Right atrium auricular region (tissue), 2 donors: ENCODE results near the gene MBD4. TPM values are rescaled to one million over a fixed set of nuclear protein-coding genes. Genes with fewer than 3 reads are reported as not detected.

Experiments used
- DNase-seq: peaks from one replicate; pipeline ENCODE4 v3.0.0-alpha.2; 2019; ENCODE audit warnings: low spot score
- H3K27ac ChIP-seq, 2 donors: fragments of 200-600 bp; sonication (generic); 1 replicate in 1 of 2; 2 replicates in 1 of 2; pipeline ENCODE4 v1.5.1; 2016 to 2019
- H3K27me3 ChIP-seq, 2 donors: fragments of 200-600 bp; sonication (generic); one replicate each; pipeline versions ENCODE4 v1.5.1 to v1.6.0; 2017 to 2019
- H3K36me3 ChIP-seq: fragments of 200-600 bp; sonication (generic); one replicate; pipeline ENCODE4 v1.5.1; 2016
- H3K4me1 ChIP-seq, 2 donors: fragments of 200-600 bp; sonication (generic); one replicate each; pipeline versions ENCODE4 v1.5.1 to v1.6.0; 2017 to 2019
- H3K4me3 ChIP-seq, 2 donors: fragments of 200-600 bp; sonication (generic); 1 replicate in 1 of 2; 2 replicates in 1 of 2; pipeline ENCODE4 v1.5.1; 2017 to 2019; ENCODE audit warnings: mild to moderate bottlenecking in 1 of 2, moderate library complexity in 1 of 2
- H3K9me3 ChIP-seq, 2 donors: fragments of 200-600 bp; sonication (generic); one replicate each; pipeline ENCODE4 v1.5.1; 2019
- total RNA-seq, 2 donors: library from RNA; depleted of rRNA; stranded (reverse); fragments of >200 nt; gene quantifications; one replicate each; pipeline ENCODE4 v1.1.0, GENCODE V29; 2016
- TF ChIP-seq, protein P1 (sequence below), 2 donors: fragments of 200-600 bp; sonication (generic); IDR thresholded peaks; one replicate each; pipeline ENCODE4 v1.5.1; 2019; ENCODE audit warnings: antibody characterized with exemption in 2 of 2

MBD4 gene
- total RNA-seq, 2 donors from 2014 or later = 17.8 to 26.4 TPM

DNA sequence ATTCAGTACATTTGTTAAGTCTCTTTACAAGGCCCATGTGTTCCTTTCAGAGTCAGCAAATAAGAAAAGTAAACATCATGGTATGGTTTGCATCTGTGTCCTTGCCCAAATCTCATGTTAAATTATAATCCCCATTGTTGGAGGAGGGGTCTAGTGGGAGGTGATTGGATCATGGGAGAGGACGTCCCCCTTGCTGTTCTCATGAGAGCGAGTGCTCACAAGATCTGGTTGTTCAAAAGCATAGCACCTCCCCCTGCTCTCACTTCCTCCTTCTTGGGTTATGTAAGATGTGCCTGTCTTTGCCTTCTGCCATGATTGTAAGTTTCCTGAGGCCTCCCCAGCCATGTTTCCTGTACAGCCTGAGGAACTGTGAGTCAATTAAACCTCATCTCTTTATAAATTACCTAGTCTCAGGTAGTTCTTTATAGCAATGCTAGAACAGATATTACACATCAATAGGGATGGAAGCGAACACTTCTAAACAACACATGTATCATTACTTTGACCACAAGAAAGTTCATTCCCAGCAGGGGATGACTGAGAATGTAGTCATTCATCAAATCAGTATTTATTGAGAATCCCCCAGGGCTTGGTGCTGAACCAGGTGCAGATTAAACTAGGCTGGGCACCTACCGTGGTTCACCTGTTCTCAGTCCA, 15.4 kb downstream of the MBD4 start:
- no peaks in the 10 kb centered on the region for H3K9me3 ChIP-seq
- no peak for DNase-seq
- H3K27ac ChIP-seq = no peak overlapping the region
- H3K27me3 ChIP-seq = no peaks in the 10 kb centered on the region
- no peaks in the 10 kb centered on the region for H3K36me3 ChIP-seq
- TF ChIP-seq, protein P1, sequence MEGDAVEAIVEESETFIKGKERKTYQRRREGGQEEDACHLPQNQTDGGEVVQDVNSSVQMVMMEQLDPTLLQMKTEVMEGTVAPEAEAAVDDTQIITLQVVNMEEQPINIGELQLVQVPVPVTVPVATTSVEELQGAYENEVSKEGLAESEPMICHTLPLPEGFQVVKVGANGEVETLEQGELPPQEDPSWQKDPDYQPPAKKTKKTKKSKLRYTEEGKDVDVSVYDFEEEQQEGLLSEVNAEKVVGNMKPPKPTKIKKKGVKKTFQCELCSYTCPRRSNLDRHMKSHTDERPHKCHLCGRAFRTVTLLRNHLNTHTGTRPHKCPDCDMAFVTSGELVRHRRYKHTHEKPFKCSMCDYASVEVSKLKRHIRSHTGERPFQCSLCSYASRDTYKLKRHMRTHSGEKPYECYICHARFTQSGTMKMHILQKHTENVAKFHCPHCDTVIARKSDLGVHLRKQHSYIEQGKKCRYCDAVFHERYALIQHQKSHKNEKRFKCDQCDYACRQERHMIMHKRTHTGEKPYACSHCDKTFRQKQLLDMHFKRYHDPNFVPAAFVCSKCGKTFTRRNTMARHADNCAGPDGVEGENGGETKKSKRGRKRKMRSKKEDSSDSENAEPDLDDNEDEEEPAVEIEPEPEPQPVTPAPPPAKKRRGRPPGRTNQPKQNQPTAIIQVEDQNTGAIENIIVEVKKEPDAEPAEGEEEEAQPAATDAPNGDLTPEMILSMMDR (IDR thresholded peaks at IDR 0.05) = no peak
- H3K4me3 ChIP-seq = no peak overlapping the region
- peaks cover 0 to 14% of the 10 kb centered on the region in 2 donors for H3K4me1 ChIP-seq

DNA sequence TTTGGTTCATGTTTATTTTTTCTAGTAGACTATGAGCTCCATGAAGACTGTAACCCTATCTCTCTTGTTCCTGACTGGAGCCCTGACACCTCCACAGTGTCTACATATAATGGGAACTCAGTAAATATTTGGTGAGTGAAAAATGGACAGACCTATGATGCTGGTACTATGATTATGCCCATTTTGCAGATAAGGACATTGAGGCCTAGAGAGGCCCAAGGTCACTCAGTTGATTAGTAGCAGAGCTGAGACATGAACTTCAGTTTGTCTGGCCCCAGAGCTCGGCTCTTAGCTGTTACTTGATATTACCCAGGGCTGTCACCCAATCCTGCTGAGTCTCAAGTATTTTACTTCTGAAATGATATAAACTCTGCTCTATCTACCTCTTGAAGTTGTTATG, 16.9 kb downstream of the MBD4 start:
- no peaks in the 10 kb centered on the region for H3K9me3 ChIP-seq
- H3K27me3 ChIP-seq = no peaks in the 10 kb centered on the region
- TF ChIP-seq, protein P1 (IDR thresholded peaks at IDR 0.05) = no peak
- H3K4me3 ChIP-seq = no peak overlapping the region
- H3K36me3 ChIP-seq = no peaks in the 10 kb centered on the region
- H3K27ac ChIP-seq = no peak overlapping the region
- H3K4me1 ChIP-seq = peaks cover 0 to 6% of the 10 kb centered on the region in 2 donors
- DNase-seq = no peak

DNA sequence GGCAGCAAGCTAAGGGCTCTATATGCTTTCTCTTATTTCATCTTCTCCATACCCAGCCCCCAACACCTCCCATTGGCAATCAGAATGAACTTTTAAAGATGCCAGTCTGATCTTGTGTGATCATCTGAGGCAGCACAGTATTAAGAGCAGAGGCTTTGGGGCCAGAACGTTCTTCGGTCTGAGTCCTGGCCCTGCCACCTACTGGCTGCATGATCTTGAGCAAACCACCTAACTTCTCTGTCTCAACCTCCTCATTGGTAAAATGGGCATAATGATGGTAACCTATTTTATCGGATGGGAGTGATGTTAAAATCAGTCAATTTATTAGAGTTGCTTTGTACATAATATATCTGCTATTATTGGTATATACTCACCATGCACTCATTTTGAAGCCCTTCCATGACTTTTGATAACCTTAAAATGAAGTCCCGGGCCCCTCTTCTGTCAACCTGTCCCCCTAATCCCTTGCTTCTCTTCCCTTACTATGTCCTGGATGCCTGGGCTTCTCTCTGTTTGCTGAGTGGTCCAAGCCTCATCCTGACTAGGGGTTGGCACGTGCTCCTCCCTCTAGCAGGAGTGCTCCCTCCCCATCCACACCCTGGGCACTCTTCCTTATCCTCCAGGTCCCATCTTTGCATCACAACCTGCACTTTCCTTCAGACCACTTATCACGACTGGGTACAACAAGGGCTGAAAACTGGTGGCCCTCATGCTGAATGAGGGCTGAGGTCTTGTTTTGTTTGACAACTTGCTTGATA, 17.6 kb downstream of the MBD4 start:
- no peaks in the 10 kb centered on the region for H3K27me3 ChIP-seq
- H3K27ac ChIP-seq = no peak overlapping the region
- peaks cover 0 to 10% of the 10 kb centered on the region in 2 donors for H3K4me1 ChIP-seq
- H3K9me3 ChIP-seq = no peaks in the 10 kb centered on the region
- TF ChIP-seq, protein P1 (IDR thresholded peaks at IDR 0.05) = peak in 1 of 2 donors; percentile 28
- no peak for DNase-seq
- H3K36me3 ChIP-seq = no peaks in the 10 kb centered on the region
- no peak overlapping the region for H3K4me3 ChIP-seq

DNA sequence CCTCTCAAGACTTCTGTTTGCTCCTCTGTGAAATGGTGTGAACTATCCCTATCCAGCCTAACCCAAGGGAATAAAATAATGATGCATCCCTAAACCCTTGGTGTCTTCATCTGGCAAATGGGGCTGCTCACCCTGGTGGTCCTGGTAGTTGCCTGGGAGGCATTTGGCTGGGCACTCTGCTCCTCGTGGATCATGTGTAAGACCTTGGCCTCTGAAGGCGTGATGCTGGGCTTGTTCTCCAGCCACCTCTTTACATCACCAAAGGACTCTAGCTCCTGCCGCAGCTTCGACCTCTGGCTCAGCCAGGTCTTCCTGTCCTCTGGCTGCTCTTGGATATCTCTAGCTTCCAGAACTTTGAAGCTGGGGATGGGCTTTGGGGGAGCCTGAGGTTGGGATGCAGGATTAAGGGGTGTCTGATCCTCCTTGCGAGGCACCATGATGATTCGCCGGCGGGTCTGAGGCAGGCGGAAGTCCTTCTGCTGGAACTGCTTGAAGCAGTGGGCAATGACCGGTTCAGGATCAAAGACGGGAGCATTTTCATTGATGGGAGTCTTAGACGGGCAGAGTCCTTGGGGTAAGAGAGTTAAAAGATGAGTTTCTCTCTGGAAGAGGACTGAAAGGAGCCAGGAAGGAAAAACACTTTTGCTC, 18.4 kb downstream of the MBD4 start:
- DNase-seq = no peak
- TF ChIP-seq, protein P1 (IDR thresholded peaks at IDR 0.05) = no peak
- Histone ChIP-seq H3K27ac (no peak overlapping the region), H3K36me3 (no peaks in the 10 kb centered on the region), H3K4me3 (no peak overlapping the region), H3K27me3 (no peaks in the 10 kb centered on the region), H3K9me3 (no peaks in the 10 kb centered on the region), H3K4me1 (peaks cover 0 to 10% of the 10 kb centered on the region in 2 donors)

DNA sequence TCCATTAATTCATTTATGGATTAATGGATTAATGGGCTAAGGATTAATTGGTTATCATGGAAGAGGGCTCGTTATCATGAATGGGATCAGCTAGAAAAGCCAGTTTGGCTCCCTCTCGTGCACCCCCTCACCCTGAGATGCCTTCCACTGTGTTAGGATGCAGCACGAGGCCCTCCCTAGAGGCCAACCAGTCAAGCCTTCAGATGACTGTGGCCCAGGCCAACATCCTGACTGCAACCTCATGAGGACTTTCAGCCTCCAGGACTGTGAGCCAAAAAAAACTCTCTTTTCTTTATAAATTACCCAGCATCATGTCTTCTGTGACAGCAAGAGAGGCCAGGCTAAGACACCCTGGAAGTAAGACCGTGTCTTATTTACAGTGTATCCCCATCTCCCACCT, 20.3 kb downstream of the MBD4 start:
- TF ChIP-seq, protein P1 (IDR thresholded peaks at IDR 0.05) = no peak
- Histone ChIP-seq H3K4me3 (no peak overlapping the region), H3K9me3 (no peaks in the 10 kb centered on the region), H3K27ac (no peak overlapping the region), H3K4me1 (peaks cover 0 to 16% of the 10 kb centered on the region in 2 donors), H3K27me3 (no peaks in the 10 kb centered on the region), H3K36me3 (no peaks in the 10 kb centered on the region)
- no peak for DNase-seq
